ENCODE data around the gene U2AF1L4. TPM values are rescaled to one million over a fixed set of nuclear protein-coding genes. Genes with fewer than 3 reads are reported as not detected.

Gene U2AF1L4
- total and polyA plus RNA-seq, 2 donors (not counting 3 experiments of a cell fraction or from before 2014, with no cell fraction given) = 5.6 to 13.5 TPM

DNA sequence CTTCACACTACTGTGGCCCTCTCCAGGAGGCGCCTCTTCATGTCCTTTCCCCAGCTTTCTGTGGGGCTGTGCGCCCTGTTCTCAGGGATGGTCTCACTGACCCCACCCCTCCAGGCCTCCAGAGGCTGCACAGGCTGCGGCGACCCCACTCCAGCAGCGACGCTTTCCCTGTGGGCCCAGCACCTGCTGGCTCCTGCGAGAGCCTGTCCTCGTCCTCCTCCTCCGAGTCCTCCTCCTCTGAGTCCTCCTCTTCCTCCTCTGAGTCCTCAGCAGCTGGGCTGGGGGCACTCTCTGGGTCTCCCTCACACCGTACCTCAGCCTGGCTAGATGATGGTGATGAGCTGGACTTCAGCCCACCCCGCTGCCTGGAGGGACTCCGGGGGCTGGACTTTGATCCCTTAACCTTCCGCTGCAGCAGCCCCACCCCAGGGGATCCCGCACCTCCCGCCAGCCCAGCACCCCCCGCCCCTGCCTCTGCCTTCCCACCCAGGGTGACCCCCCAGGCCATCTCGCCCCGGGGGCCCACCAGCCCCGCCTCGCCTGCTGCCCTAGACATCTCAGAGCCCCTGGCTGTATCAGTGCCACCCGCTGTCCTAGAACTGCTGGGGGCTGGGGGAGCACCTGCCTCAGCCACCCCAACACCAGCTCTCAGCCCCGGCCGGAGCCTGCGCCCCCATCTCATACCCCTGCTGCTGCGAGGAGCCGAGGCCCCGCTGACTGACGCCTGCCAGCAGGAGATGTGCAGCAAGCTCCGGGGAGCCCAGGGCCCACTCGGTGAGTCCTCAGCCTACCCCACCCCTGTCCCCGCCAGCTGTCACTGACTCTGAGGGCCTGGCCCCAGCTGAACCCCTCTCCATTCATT lies 41.3 kb upstream of the U2AF1L4 start:
- ChIA-PET CTCF (no interaction called here), POLR2A (interaction anchor here (0.9 kb wide), 1 partner anchor 38 kb away, joined by 3 read pairs; the partner anchor contains the start of gene LIN37)
- Histone ChIP-seq H3K4me3 (replicated peaks in 1 of 3; ENCODE audit: insufficient read depth in 1 of 3, low read depth in 1 of 3, low read length in 3 of 3) (no peak overlapping the region), H2AFZ (ENCODE audit: low read depth, low read length) (no peak overlapping the region), H3K9me3 (replicated peaks; ENCODE audit: control insufficient read depth, insufficient read depth, low read length) (no peaks in the 10 kb centered on the region), H4K20me1 (replicated peaks; ENCODE audit: control insufficient read depth, extremely low read depth, insufficient read depth, low read length) (no peaks in the 10 kb centered on the region), H3K4me2 (ENCODE audit: insufficient read depth, low read length) (no peak overlapping the region), H3K79me2 (ENCODE audit: control insufficient read depth, insufficient read depth, low read length) (no peaks in the 10 kb centered on the region), H3K27ac (ENCODE audit: insufficient read depth, low read depth, low read length) (no peak overlapping the region), H3K4me1 (ENCODE audit: control insufficient read depth, extremely low read depth, insufficient read depth, low read length) (no peaks in the 10 kb centered on the region), H3K27me3 (ENCODE audit: control insufficient read depth in 2 of 2, insufficient read depth in 2 of 2, low read length in 2 of 2) (no peaks in the 10 kb centered on the region), H3K9ac (replicated peaks; ENCODE audit: extremely low read depth, insufficient read depth, low read length) (no peak overlapping the region), H3K9me1 (replicated peaks; ENCODE audit: control insufficient read depth, extremely low read depth, insufficient read depth, low read length) (no peaks in the 10 kb centered on the region), H3K36me3 (ENCODE audit: control insufficient read depth in 2 of 2, extremely low read depth in 1 of 2, insufficient read depth in 2 of 2, low read length in 2 of 2) (peaks cover 0 to 2% of the 10 kb centered on the region in 2 experiments)
- dilution Hi-C loops (cut with MboI; ENCODE audit: extremely low pct_ligation_motif_present, low sequenced_read_pairs) = no loop called here
- FAIRE-seq (no peak), DNase-seq (ENCODE audit: low read depth, low spot score) (no peak)
- no peak for TF ChIP-seq MYC (IDR thresholded peaks at IDR 0.05; ENCODE audit: low read depth, low read length)
- no peak for TF ChIP-seq FOS (IDR thresholded peaks at IDR 0.05; ENCODE audit: borderline replicate concordance, insufficient read depth, low read length)
- BruUV-seq (replicated peaks) = no TSS peak
- intact Hi-C loops (cut with micrococcal nuclease) = no loop called here

DNA sequence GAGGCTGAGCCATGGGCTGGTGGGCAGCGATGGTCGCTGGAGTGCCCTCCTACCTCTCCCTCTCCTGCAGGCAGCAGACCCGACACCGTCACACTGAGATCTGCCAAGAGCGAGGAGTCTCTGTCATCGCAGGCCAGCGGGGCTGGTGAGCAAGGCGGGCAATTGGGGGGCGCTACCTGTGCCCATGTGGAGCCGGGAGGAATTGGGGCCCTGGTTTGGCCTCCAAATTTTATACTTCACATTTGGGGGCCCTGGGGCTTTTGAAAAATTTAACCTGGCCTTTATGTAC lies 40.1 kb upstream of the U2AF1L4 start:
- Histone ChIP-seq H3K36me3 (ENCODE audit: control insufficient read depth in 2 of 2, extremely low read depth in 1 of 2, insufficient read depth in 2 of 2, low read length in 2 of 2) (peaks cover 0 to 4% of the 10 kb centered on the region in 2 experiments), H2AFZ (ENCODE audit: low read depth, low read length) (no peak overlapping the region), H3K27ac (ENCODE audit: insufficient read depth, low read depth, low read length) (no peak overlapping the region), H3K9me1 (replicated peaks; ENCODE audit: control insufficient read depth, extremely low read depth, insufficient read depth, low read length) (no peaks in the 10 kb centered on the region), H4K20me1 (replicated peaks; ENCODE audit: control insufficient read depth, extremely low read depth, insufficient read depth, low read length) (no peaks in the 10 kb centered on the region), H3K9me3 (replicated peaks; ENCODE audit: control insufficient read depth, insufficient read depth, low read length) (no peaks in the 10 kb centered on the region), H3K4me1 (ENCODE audit: control insufficient read depth, extremely low read depth, insufficient read depth, low read length) (no peaks in the 10 kb centered on the region), H3K4me2 (ENCODE audit: insufficient read depth, low read length) (no peak overlapping the region), H3K27me3 (ENCODE audit: control insufficient read depth in 2 of 2, insufficient read depth in 2 of 2, low read length in 2 of 2) (no peaks in the 10 kb centered on the region), H3K79me2 (ENCODE audit: control insufficient read depth, insufficient read depth, low read length) (no peaks in the 10 kb centered on the region), H3K4me3 (replicated peaks in 1 of 3; ENCODE audit: insufficient read depth in 1 of 3, low read depth in 1 of 3, low read length in 3 of 3) (no peak overlapping the region), H3K9ac (replicated peaks; ENCODE audit: extremely low read depth, insufficient read depth, low read length) (no peak overlapping the region)
- dilution Hi-C loops (cut with MboI; ENCODE audit: extremely low pct_ligation_motif_present, low sequenced_read_pairs) = no loop called here
- TF ChIP-seq, protein P1, sequence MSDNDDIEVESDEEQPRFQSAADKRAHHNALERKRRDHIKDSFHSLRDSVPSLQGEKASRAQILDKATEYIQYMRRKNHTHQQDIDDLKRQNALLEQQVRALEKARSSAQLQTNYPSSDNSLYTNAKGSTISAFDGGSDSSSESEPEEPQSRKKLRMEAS (IDR thresholded peaks at IDR 0.05; ENCODE audit: insufficient read depth, insufficient read length) = no peak
- no peak for TF ChIP-seq POLR2AphosphoS5 (IDR thresholded peaks at IDR 0.05; ENCODE audit: insufficient read depth, low read depth, low read length)
- TF ChIP-seq GATA2 (IDR thresholded peaks at IDR 0.05; ENCODE audit: insufficient read depth, insufficient read length, low read depth, low read length) = no peak
- no peak for TF ChIP-seq EZH2 (IDR thresholded peaks at IDR 0.05; ENCODE audit: borderline replicate concordance, low read depth, low read length, severe bottlenecking)
- TF ChIP-seq, protein P2, sequence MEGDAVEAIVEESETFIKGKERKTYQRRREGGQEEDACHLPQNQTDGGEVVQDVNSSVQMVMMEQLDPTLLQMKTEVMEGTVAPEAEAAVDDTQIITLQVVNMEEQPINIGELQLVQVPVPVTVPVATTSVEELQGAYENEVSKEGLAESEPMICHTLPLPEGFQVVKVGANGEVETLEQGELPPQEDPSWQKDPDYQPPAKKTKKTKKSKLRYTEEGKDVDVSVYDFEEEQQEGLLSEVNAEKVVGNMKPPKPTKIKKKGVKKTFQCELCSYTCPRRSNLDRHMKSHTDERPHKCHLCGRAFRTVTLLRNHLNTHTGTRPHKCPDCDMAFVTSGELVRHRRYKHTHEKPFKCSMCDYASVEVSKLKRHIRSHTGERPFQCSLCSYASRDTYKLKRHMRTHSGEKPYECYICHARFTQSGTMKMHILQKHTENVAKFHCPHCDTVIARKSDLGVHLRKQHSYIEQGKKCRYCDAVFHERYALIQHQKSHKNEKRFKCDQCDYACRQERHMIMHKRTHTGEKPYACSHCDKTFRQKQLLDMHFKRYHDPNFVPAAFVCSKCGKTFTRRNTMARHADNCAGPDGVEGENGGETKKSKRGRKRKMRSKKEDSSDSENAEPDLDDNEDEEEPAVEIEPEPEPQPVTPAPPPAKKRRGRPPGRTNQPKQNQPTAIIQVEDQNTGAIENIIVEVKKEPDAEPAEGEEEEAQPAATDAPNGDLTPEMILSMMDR (IDR thresholded peaks at IDR 0.05; ENCODE audit: extremely low read depth in 1 of 2, insufficient read depth in 1 of 2, low read depth in 1 of 2, low read length in 2 of 2) = no peak
- no peak for TF ChIP-seq POLR2A (IDR thresholded peaks at IDR 0.05; ENCODE audit: low read depth, low read length)
- TF ChIP-seq FOS (IDR thresholded peaks at IDR 0.05; ENCODE audit: borderline replicate concordance, insufficient read depth, low read length) = no peak
- ChIA-PET POLR2A (interaction anchor here (0.9 kb wide), 1 partner anchor 37 kb away, joined by 3 read pairs; the partner anchor contains the start of gene LIN37), CTCF (no interaction called here)
- BruUV-seq (replicated peaks) = no TSS peak
- DNase-seq (ENCODE audit: low read depth, low spot score) (no peak), FAIRE-seq (no peak)
- intact Hi-C loops (cut with micrococcal nuclease) = no loop called here
